Cardiac muscle cell (in vitro differentiated cells and primary cell): ENCODE results near the gene AGAP1. TPM values are rescaled to one million over a fixed set of nuclear protein-coding genes. Genes with fewer than 3 reads are reported as not detected.
A peak's percentile ranks its signal among the peaks of the same experiment; 100 is the strongest.

Experiments
- DNase-seq, 2 donors: peaks; one replicate each; pipeline versions ENCODE4 v3.0.0 to v3.0.0-alpha.2; 2010 to 2017; ENCODE audit warnings: low read depth in 1 of 2, low spot score in 1 of 2
- H3K27ac ChIP-seq: fragments of 200-600 bp; sonication (generic); 2 replicates; pipeline ENCODE4 v1.5.1; 2016
- H3K27me3 ChIP-seq: fragments of 200-600 bp; sonication (generic); 2 replicates; pipeline ENCODE4 v1.6.0; 2016; ENCODE audit warnings: control low read depth
- H3K36me3 ChIP-seq: fragments of 200-600 bp; sonication (generic); 2 replicates; pipeline ENCODE4 v1.5.1; 2016; ENCODE audit warnings: control low read depth
- H3K4me1 ChIP-seq: fragments of 200-600 bp; sonication (generic); 2 replicates; pipeline ENCODE4 v1.8.1; 2017; ENCODE audit warnings: low read depth, mild to moderate bottlenecking, mixed run types
- H3K4me3 ChIP-seq: fragments of 200-600 bp; sonication (generic); 2 replicates; pipeline ENCODE4 v1.5.1; 2016; ENCODE audit warnings: mild to moderate bottlenecking
- H3K9me3 ChIP-seq: fragments of 200-600 bp; sonication (generic); 2 replicates; pipeline ENCODE4 v1.5.1; 2017; ENCODE audit warnings: low read depth, mild to moderate bottlenecking, control low read depth
- CTCF ChIP-seq: IDR thresholded peaks from 2 replicates; pipeline ENCODE4 v1.5.1; 2012; ENCODE audit warnings: low read depth, mild to moderate bottlenecking, low read length
- polyA plus RNA-seq: library from polyadenylated mRNA; unstranded; fragments of >200 nt; fragmentation: Nextera tagmentation; extraction: Ambion mirVana; gene quantifications from 2 replicates; pipeline ENCODE4 v1.2.1, GENCODE V29; 2016
- total RNA-seq: library from RNA; depleted of rRNA; stranded (reverse); fragments of >200 nt; gene quantifications from 2 replicates; pipeline ENCODE4 v1.2.3, GENCODE V29; 2016

The AGAP1 gene
- total and polyA plus RNA-seq, 2 experiments from 2014 or later: 8.6 to 38.2 TPM

- no peak overlapping the region for H3K27ac ChIP-seq
- no peaks in the 10 kb centered on the region for H3K9me3 ChIP-seq
- no peak for DNase-seq
- no peaks in the 10 kb centered on the region for H3K36me3 ChIP-seq
- no peaks in the 10 kb centered on the region for H3K27me3 ChIP-seq
- H3K4me3 ChIP-seq: no peak overlapping the region
- no peak for TF ChIP-seq CTCF
- H3K4me1 ChIP-seq: no peaks in the 10 kb centered on the region
Observed at GRCh38 chr2:235520787-235521186, 26.9 kb downstream of the AGAP1 start.

GRCh38 chr2:235521844-235522243 lies 28.0 kb downstream of the AGAP1 start:
- Histone ChIP-seq H3K4me1 (no peaks in the 10 kb centered on the region), H3K4me3 (no peak overlapping the region), H3K9me3 (no peaks in the 10 kb centered on the region), H3K27ac (no peak overlapping the region), H3K27me3 (no peaks in the 10 kb centered on the region), H3K36me3 (no peaks in the 10 kb centered on the region)
- TF ChIP-seq CTCF: no peak
- DNase-seq: peak in 1 of 2 donors; percentile 59

DNA sequence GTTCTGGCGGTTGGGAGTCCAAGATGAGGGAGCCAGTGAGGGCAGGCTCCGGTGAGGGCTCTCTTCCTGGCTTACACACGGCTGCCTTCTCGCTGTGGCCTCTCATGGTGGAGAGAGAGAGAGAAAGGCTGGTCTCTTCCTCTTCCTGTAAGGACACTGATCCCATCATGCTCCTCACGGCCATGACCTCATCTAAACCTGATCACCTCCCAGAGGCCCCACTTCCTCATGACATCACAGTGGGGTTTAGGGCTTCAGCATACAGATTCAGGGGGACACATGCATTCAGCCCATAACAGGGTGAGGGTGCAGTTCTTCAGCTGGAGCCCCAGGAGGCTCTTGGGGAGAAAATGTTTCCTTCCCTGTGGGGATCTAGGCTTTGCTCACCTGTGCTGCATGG lies 29.2 kb downstream of the AGAP1 start:
- no peaks in the 10 kb centered on the region for H3K4me1 ChIP-seq
- DNase-seq: no peak
- TF ChIP-seq CTCF: no peak
- H3K36me3 ChIP-seq: no peaks in the 10 kb centered on the region
- H3K4me3 ChIP-seq: no peak overlapping the region
- no peak overlapping the region for H3K27ac ChIP-seq
- H3K9me3 ChIP-seq: no peaks in the 10 kb centered on the region
- H3K27me3 ChIP-seq: no peaks in the 10 kb centered on the region

GRCh38 chr2:235523486-235524150 lies 29.8 kb downstream of the AGAP1 start:
- Histone ChIP-seq H3K9me3 (no peaks in the 10 kb centered on the region), H3K27ac (no peak overlapping the region), H3K4me3 (no peak overlapping the region), H3K27me3 (no peaks in the 10 kb centered on the region), H3K36me3 (no peaks in the 10 kb centered on the region), H3K4me1 (no peaks in the 10 kb centered on the region)
- DNase-seq: no peak
- no peak for TF ChIP-seq CTCF

GRCh38 chr2:235526166-235526565 lies 32.3 kb downstream of the AGAP1 start:
- no peak for DNase-seq
- Histone ChIP-seq H3K9me3 (no peaks in the 10 kb centered on the region), H3K27me3 (no peaks in the 10 kb centered on the region), H3K4me3 (no peak overlapping the region), H3K27ac (no peak overlapping the region), H3K36me3 (no peaks in the 10 kb centered on the region), H3K4me1 (no peaks in the 10 kb centered on the region)
- TF ChIP-seq CTCF: no peak
